Activated T-cell treated with anti-CD3 and anti-CD28 coated beads for 1 hour (primary cell): Measurements from ENCODE around the gene ARHGAP35.
"Not testable (repeated sequence)": the region's sequence is repeated elsewhere in the genome, so short reads cannot be mapped to it uniquely, and the experiment has no call there.

Experiments used
- DNase-seq: peaks from one replicate; pipeline ENCODE4 v3.0.0-alpha.2; 2020; ENCODE audit warnings: low read depth

ARHGAP35 gene

DNA sequence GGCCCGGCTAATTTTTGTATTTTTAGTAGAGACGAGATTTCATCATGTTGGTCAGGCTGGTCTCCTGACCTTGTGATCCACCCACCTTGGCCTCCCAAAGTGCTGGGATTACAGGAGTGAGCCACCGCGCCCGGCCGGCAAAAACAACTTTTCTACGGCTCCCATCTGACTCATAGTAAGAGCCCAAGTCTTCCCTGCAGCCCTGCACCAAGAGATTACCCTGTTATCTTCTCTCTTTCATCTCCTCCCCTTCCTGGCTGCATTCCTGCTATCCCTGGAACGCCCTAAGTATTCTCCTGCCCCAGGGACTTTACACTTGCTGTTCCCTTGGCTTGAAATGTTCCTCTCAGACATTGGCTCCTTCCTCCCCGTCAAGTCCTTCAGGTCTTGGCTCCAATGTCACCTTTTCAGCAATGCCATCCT, 16.7 kb upstream of the ARHGAP35 start:
- no peak for DNase-seq

DNA sequence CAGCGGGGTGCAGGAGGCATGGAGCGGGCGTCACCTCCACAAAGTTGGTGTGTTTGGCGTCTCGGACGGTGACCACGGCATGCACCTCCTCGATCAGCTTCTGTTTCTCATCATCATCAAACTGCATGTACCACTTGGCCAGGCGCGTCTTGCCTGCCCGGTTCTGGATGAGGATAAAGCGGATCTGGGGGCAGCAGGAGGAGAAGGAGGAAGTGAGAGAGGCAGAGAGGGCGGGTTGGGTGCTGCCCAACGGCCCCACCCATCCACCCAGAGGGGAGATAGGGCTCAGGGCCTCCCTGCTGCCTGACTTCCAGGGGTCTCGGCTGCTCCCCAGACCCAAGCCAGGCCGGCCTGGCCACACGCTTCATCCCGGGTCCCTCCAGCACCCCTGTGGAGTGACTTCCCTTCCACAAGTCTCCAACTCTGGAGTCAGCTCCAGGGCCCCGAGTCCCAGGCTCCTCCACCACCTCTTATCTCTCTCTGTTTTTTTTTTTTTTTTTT, 14.8 kb upstream of the ARHGAP35 start:
- no peak for DNase-seq

DNA sequence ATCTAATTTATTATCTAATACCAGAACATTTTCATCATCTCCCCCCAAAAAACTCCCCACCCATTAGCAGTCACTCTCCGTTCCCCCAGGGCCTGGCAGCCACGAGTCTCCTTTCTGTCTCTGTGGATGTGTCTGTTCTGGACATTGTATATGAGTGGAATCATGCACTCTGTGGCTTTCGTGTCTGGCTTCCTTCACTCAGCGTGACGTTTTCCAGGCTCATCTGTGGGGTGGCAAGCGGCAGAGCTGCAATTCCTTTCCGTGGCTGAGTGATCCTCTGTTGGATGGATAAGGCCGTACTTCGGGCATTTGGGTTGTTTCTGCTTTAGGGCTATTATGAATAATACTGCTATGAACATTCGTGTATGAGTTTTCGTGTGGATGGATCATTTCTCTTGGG, 13.3 kb upstream of the ARHGAP35 start:
- no peak for DNase-seq

DNA sequence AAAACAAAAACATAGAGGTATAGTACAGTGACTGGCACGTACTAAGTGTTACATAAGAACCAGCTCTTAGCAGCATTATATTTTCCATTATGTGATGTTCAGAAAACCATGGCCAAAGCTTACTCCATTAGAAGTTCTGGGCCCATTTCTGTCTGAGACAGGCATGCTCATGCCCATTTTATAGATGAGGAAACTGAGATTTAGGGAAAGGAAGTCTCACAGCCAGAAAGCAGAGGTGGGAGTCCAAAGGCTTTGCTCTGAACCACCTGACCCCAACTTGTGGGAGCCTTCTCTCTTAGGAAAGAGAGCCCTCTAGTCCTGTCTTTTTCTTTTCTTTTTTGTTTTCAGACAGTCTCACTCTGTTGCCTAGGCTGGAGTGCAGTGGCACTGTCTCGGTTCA, 12.4 kb upstream of the ARHGAP35 start:
- DNase-seq, result no peak

DNA sequence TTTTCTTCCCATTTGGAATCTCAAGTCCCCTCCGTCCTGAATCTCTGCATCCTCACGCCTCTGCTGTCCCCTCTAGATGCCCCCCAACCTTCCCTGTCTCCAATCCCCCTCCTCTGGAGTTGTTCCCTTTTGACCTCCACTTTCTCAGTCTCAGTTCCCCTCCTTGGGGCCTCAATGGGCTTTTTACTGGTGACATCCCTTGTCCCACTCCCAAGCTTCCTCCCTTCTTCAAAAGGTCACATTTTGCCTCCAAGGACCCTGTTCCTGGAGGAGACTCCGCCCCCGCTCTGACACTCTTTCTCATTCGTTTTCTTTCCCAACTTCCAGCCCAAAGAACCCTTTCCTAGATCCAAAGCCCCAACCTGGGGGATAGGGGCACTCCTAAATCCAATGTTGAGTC, 11.2 kb upstream of the ARHGAP35 start:
- no peak for DNase-seq

DNA sequence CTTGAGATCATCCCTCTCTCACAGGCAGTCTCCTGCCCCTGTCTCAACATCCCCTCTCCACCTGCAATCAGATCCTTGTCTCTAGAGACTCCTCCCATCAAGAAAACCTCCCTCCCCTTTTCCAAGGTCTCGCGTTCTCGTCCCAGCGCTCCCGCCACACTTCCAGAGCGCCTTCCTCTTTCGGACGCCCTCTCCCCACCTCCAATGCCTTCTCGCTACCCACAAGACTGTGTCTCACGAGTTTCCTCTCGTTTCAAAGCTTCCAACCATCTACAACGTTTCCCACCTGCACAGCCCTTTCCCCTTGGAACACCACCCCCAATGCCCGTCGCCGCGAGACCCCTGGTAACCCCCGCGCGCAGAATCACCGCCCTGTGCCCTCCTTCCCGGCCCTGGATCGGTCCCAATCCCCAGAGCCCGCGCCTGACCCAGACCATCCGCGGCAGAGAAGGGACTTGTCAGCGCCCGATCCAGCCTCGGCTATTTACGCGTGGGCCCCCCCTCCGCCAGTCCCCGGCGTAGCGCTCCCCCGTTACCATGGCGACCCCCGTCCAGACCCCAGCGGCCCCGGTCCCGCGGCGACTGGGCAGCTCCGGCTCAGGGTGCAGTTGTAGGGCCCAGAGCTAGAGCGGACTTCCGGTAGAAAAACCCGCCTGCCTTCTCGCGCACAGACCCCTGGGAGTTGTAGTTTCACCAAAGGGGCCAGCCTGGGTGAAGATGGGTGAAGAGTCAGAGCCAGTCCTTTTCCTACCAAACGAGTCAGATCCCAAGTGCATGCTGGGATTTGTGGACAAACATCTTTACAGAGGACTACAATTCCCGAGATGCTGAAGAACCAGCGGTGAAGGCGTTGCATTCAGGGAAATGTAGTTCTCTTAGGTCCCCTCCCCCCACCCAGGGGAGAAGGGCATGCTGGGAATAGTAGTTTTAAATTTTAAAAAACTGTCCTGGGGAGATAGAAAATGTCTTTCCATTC, 10.3 kb upstream of the ARHGAP35 start, which contains the start of gene AP2S1:
Gene AP2S1 (minus strand): TSS at position 619 of the 976 bp plus-strand sequence. CDS start 80 bp downstream, at position 539.
- peak; percentile 86 for DNase-seq

DNA sequence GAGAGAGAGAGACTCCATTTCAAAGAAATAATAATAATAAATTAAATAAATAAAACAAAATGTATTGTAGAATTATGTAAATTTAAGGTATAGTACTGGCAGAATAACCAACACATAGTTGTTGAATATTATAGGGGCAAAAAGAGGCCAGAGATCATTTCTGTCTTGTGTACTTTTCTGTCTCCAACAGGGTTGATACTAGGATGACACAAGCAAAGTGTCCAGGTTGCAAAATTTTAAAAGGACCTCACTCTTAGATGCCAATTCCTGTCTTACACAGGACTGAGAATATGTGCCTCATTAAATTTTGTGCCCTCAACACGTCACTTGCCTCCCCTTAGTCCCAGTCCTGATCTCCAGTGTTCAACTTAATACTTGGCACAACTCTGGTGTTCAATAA, 8.0 kb upstream of the ARHGAP35 start:
- no peak for DNase-seq

DNA sequence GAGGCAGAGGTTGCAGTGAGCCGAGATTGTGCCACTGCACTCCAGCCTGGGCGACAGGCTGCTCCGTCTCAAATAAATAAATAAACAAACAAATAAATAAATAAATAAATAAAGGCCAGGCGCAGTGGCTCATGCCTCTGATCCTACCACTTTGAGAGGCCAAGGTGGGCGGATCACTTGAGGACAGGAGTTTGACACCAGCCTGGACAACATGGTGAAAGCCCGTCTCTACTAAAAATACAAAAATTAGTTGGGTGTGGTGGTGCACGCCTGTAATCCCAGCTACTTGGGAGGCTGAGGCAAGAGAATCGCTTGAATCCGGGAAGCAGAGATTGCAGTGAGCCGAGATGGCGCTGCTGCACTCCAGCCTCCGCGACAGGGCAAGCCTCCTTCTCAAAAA, 6.1 kb upstream of the ARHGAP35 start:
- DNase-seq, result not testable (repeated sequence)

DNA sequence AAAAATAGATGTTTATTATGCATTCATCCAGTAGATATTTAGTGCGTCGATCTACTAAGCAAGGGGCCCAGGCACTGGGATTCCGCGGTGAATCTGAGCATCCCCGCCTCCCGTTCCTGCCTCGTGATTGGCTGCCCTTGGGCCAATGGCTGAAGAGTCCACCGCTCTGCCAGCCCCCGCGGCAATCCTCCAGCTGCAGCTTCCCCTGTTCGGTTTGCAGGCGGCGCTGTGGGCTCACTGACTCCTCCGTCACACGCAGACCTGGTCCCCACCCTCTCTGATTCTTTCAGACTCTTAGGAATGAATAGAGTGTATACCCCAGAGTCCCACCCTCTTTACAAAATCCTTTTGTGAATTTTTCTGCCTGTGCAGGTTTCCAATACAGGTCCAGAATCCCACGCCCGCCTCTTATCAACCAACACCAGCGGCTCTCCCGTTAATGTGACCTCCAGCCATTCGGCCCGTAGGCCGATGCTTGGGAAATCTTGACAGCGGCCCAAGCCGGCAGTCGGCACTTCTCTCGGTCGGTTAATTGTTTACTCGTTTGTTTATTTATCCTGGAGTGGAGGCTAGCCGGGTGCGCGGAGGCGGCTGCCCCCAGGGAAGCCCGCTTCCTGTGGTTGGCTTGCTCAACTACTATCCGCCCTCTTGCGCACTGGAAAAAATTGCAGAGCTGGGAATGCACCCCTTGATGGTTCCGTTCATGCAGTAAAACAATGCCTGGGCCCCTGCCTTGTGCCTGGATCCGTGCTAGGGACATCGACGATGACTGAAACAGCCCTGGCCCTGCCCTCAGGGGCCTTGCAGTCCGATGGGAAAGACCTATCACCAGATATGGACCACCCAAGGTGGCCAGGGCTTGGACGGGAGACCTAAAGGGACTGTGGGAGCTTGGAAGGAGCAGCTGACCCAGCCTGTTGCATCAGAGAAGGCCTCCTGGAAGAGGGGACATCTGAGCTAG, 4.5 kb upstream of the ARHGAP35 start:
- DNase-seq, result peak; percentile 86

DNA sequence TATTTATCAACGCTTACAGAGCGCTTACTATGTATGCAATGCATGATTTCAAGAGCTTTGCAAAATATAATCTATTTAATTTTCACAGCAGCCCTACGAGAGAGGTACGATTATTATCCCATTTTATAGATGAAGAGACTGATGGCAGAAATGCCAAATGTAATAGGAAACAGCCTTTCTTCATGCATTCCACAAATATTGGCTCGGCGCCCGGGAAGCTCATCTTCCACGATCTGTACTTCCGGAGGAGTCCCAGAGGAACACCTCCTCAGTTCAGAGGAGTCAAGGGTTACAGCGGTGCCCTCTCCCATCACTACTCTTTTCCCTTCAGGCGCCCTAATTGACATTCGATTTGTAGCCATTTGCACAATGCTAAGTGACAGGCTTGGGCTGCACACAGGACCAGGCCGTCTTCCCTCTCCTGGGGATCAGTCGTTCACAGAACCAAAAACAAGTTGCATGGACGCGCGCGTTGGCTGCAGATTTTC, 1.1 kb upstream of the ARHGAP35 start:
- DNase-seq, result no peak

DNA sequence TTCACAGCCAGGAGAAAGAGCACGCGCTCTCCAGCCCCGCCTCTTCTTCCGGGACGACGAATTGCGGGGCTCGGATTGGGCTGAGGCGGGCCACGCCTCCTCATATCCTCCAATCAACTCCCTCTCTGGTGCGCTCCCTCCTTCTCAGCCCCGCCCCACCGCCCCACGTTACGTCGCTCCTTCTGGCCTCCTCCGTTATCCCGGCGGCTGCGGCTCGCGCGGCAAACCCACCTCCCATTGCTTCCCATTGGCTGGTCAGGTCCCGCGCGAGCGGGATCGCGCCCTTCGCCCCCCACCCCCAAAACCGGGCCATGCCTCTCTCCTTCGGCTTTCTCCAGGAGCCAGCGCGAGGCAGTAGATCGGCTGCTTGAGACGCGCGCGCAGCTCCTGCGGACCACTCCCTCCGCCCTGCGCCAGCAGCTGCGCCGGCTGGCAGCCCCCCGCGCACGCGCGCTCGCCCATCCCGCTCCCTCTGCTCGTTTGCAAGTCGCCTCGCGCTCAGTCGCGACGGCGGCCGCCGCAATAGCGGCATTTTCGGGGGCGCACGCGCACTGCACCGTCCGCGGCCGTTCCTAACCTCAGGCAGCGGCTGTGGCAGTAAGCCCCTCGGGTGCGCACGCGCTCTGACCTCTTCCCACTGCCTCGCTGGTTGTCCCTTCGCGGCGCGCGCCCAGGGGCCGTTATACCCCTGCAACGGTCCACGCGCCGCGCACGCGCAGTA, 512 bp upstream of the ARHGAP35 start:
- peak; percentile 86 for DNase-seq

DNA sequence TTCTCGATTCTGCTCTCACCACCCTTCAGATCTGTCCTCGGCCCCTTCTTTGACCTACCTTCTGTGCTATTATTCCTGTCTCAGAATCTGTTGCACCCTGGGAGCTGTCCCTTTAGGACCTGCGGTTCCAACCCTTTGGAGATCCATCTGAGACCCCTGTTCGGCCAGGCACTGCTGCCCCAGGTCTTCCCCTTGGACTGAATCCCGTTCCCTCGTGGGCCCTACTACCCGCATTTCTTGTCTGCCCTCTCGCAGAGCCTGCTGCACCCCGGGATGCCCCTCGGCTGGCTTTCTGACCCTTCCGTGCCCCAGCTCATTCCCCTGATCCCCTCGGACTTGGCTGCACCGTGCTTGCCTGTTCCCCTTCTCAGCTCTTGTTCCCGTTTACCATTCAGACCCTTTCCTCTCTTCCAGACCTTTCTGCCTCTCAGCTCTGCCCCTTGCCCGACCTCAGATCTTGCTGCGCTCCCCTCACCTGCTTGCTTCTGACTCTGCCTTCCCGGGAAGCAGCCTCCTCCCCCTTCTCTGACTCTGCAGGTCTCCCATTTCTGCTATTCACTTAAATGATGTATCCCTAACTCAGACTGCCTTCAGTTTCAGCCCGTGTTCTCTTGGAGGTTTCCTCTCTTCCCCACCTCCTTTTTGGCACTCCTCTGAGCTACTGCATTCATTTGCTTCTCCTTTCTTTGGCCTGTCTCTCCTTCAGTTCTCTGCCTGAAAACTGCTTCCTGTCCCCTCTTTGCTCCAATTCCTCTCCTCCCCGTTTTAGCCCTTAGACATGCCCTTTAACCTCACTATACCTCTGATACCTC, 1.1 kb downstream of the ARHGAP35 start:
- no peak for DNase-seq

DNA sequence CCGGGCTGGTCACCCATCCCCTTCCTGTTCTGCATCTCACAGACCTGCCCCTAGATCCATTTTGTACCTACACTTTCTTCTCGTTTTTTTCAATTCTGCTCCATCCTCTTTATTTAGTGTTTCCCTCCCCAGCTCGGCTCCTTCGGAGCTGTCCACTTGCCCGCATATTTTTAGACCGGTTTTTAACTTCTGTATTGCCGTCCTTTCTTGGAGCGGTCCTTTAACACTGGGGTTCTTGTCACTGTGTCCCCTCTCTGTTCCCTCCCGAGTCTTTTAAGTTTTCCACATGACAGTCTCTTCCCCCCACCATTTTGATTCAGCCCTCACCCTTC, 1.7 kb downstream of the ARHGAP35 start:
- no peak for DNase-seq

DNA sequence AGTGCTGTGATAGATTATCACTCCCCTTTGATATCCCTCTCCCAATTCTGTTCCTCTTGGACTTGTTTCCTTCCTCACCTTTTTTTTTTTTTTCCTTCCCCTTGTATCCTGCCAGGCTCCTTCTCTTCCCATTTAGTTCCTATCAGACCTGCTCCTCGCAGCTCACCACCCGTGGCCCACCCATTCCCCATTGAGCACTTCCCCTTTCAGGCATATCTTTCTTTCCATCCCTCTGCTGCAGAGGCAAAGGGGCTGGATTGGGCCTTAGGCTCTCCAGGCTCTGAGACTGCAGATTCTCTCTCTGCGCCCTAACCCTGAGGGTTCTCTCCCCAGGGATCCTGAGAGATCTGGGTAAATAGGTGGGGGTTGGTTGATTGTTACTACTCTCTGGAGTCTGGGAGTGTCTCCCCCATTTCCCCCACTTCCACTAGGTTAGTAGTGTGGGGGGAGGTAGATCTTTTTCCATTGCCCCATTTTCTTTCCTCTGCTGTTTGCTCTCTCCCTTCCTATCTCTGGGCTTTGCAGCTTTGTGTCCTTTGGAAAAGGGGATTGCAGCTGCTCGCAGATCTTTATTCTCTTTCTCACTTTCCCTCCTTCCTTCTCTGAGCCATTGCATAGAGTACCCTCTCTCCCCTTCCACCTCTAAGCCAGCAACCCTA, 2.3 kb downstream of the ARHGAP35 start:
- no peak for DNase-seq

DNA sequence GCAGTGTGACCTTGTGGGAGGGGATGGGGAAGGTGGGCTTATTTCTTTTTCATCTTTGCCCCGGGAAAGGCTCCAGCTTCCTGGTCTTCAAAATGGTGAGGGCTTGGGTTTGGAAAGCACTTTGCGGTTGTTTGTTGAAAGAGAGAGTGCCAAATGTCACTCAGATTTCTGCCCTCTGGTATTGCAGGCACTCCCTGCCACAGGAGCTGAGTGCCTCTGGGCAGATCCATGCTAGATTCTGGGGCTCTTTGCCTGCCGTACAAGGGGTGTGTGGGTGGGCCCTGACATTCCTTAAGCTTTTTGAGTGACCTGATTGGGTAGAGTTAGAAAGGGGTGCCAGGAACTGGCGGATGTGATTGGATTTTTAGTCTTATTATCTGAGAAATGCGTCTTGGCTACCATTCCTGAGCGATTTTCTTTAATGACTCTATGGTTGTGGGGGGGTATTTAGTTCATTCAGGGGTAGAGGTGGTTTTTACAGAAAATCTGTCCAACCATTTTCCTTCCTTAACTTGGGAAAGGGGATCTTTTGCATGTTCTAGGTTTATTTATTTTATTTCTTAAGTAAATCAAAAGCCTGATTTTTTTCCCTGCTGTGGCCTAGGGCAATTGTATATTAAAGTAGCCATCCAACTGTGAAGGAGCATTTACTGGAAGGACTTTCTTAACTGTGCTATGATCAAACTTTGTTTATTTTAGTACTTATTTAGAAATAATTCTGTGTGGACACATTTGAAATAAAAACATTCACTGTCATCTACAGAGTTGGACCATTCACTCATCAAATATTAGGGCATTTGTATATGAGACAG, 3.2 kb downstream of the ARHGAP35 start:
- DNase-seq, result no peak

DNA sequence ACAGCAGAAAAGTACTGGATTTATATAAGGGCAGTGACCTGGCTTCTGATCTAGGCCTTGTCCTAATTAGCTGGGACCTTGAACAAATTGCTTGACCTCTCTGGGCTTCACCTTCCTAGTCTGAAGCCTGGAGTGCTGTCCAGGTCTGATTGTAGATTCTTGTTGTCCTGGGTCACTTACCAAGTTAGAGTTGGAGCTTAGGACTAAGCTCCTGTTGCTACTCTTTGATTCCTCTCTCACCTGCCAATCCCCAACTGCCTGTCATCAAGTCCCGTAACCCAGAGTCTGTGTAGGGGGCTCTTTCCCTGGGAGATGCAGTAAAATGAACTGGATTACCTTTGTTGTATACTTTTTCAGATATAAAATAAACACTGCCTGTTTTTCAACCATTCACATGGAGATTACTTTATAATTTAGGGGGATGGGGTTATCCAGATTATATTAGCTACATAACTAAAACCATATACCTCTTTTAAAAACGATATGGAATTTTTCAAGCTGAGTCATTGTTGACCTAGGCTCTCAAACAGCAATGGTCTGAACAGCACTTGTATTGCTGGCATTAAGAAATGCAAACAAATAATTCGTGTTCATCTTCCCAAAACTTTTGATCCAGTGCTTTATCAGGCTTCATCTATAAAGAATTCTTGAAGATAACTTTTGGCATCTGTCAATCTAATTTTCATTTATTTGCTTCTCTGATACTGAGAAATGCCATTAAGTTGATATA, 5.8 kb downstream of the ARHGAP35 start:
- no peak for DNase-seq

DNA sequence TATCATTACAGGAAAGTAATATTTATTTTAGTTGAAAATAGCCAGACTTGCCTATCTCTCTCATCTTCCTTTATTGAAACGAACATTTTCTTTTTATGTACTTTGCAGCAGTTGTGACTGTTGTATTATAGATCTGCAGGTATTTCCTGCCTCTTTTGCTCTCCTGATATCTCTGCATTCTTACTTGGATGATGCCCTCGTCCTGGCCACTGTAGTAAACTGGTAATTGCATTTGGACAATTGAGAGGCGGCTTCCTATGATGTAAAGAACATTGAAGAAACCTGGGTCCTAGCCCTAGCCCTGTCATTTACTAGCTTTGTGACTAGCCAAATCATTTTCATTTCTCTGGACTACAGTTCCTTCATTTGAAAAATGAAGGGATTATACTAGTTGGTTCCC, 6.4 kb downstream of the ARHGAP35 start:
- DNase-seq, result no peak

DNA sequence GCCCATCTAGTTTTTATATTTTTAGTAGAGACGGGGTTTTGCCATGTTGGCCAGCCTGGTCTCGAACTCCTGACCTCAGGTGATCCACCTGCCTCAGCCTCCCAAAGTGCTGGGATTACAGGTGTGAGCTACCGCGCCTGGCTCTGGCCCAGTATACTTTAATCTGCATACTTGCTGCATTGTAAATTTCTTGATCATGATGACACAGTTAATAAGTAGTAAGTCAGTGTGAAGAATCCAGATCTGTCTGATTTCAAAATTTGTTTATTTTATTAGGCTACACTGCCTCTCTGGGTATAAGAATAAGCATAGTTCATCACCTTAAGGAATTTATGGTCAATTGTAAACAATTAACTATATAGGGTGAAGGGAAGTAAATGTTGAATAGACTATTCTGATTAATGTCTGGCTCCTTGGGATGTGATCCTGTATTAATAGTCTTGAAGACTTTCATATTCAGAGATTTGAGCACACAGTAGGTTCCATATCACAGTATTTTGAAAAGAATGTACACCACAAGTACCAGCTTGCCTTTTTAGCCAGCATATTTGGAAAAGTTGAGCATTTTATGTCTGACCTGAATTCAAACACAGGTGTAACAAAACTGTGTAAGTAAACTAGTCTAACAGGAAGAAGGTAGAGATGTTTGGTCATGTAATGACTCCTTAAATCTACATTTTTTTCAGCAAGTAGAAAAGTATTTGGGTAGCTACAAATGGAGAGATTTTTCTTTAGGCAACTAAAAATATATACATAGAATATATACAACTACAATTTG, 7.4 kb downstream of the ARHGAP35 start:
- no peak for DNase-seq
